GM18951 (cell line): ENCODE results near the gene DKK2.
"Not testable (repeated sequence)": the region's sequence is repeated elsewhere in the genome, so short reads cannot be mapped to it uniquely, and the experiment has no call there.

ENCODE experiments used
- POLR2A ChIP-seq: IDR thresholded peaks from 4 replicates; pipeline ENCODE4 v1.6.1; 2011; ENCODE audit warnings: mild to moderate bottlenecking; ENCODE audit not compliant: insufficient read length, insufficient read depth; ENCODE audit errors: extremely low read depth
- in situ Hi-C: fragments of 300-500 bp; cut with MboI; formaldehyde crosslinking; loops from one replicate; pipeline ENCODE4 v1.12.0; 2022; ENCODE audit warnings: low sequenced_read_pairs, mixed read lengths, inconsistent platforms; ENCODE audit not compliant: unreplicated experiment

Gene DKK2

DNA sequence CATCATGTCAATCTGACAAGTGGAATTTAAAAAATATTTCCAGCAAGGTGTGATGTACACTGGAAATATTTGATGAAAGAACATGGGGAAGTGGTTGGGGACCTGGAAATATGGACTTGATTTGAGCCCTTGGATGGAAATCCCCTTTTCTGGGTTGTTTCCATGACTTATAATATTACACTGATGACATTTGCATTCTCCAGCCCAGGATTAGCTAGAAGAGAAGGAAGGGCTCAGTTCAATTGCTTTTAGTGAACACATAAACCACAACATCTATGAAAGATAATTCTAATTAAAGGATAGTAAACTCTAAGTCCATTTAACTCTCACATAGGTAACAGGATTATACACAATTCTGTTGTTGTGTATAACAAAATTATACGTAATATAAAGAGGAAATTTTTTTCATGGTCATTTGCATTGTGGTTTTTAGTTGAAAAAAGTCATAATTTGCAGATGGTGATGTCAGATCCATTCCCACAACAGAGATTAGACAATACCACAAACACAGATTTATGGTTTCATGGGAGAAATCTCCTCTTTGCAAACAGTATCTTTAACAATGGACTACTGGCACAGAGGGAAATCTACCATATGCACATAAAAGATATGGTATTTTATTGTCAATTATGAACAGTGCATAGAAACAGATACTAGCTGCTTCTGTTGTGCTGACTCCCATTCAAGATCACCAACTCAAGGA is 126.5 kb downstream of the DKK2 start:
- in situ Hi-C loops: no loop called here
- TF ChIP-seq POLR2A: no peak

DNA sequence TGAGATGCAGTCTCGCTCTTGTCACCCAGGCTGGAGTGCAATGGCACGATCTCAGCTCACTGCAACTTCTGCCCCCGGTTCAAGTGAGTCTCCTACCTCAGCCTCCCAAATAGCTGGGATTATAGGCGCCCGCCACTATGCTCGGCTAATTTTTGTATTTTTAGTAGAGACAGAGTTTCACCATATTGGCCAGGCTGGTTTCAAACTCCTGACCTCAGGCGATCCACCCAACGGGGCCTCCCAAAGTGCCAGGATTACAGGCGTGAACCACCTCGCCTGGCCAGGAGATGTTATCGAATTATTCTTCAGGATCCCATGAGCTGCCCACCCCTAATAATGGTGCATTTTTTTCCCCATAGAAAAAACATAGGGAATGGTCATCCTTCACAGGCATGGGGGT is 128.1 kb downstream of the DKK2 start:
- in situ Hi-C loops: not testable (repeated sequence)

GRCh38 chr4:106907216-106907615 is 128.9 kb downstream of the DKK2 start:
- no peak for TF ChIP-seq POLR2A
- in situ Hi-C loops: no loop called here

- no peak for TF ChIP-seq POLR2A
- in situ Hi-C loops: no loop called here
Measured at GRCh38 chr4:106906728-106907127, 129.4 kb downstream of the DKK2 start.

GRCh38 chr4:106898621-106899230 is 137.4 kb downstream of the DKK2 start:
- in situ Hi-C loops: no loop called here
- no peak for TF ChIP-seq POLR2A

- in situ Hi-C loops: no loop called here
- TF ChIP-seq POLR2A: no peak
Measured at GRCh38 chr4:106893903-106894302, 142.2 kb downstream of the DKK2 start.

DNA sequence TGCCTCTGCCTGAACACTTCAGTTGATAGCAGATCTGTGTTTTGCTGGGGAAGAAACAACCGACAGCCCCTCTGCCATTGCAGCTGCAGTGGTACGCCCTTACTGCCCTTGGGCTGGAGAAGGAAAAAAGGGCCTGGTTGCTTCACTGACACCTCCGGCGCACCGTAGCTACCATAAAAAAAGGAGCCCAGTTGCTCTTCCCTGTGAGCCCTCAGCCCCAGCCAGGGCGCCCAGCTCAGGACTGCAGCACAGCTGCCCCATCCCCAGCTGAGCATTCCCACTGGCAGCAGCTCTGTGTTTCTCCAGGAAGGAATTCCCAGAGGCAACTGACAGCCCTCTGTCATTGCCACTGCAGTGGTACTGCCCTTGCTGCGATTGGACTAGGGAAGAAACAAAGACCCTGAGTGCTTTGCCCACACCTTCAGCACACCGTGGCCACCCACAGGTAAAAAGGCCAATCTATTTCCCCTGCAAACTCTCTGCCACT is 142.7 kb downstream of the DKK2 start:
- in situ Hi-C loops: no loop called here
- TF ChIP-seq POLR2A: no peak

GRCh38 chr4:106892786-106893185 is 143.3 kb downstream of the DKK2 start:
- TF ChIP-seq POLR2A: no peak
- in situ Hi-C loops: no loop called here

DNA sequence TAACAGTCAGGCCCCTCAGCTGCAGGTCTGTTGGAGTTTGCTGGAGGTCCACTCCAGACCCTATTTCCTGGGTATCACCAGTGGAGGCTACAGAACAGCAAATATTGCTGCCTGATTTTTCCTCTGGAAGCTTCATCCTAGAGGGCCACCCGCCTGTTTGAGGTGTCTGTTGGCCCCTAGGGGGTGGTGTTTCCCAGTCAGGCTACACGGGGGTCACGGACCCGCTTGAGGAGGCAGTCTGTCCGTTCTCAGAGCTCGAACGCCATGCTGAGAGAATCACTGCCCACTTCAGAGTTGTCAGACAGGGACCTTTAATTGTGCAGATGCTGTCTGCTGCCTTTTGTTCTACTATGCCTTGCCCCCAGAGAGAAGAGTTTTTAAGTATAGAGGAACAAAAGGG is 160.8 kb downstream of the DKK2 start:
- no peak for TF ChIP-seq POLR2A
- in situ Hi-C loops: no loop called here
